Heart left ventricle (tissue), 13 donors: ENCODE measurements around the gene GH1.
"Not testable (repeated sequence)": the region's sequence is repeated elsewhere in the genome, so short reads cannot be mapped to it uniquely, and the experiment has no call there.

Experiments
- CTCF ChIP-seq, 12 donors: fragments of 200-600 bp; sonication (generic) in 4 of 12; IDR thresholded peaks; one replicate each; pipeline versions ENCODE4 v1.5.0 to v1.8.0; 2018 to 2022; ENCODE audit warnings: antibody characterized with exemption in 12 of 12, mild to moderate bottlenecking in 5 of 12
- POLR2A ChIP-seq, 2 donors: fragments of 450-650 bp; IDR thresholded peaks; one replicate each; pipeline ENCODE4 v1.6.1; 2017; ENCODE audit warnings: antibody characterized with exemption in 2 of 2, mild to moderate bottlenecking in 2 of 2, moderate library complexity in 2 of 2
- donor health status: ischemic (EF 13 %, LVEDD 7.1; RV severe dilation, severe dysfunction).
- donor health status: DM: no; HTN: yes; CAD: no.
- donor health status: DM: no; HTN: no; CAD: no.
- donor health status: ischemic (EF 25% LVEDD 6.9; RV normal size, moderate dysfunction).
- donor health status: ischemic (EF 25% LVEDD 5.7; RV mildly dilated, moderate dysfunction).
- donor health status: ischemic (EF 35%, LVEDD 5.7; RV mildly dilated, moderate dysfunction).
- donor health status: nonischemic (EF 11% LVEDD 7.7; RV severe dilation, severe dysfunction).
- donor health status: DM: yes; HTN: yes; CAD: no.
- donor health status: PGD.
- donor health status: ischemic (EF 29% LVEDD 5.4; RV normal size, mild dysfunction).
- donor health status: nonischemic (EF 23%, LVEDD 6.1; RV moderate dilation, normal function).

GRCh38 chr17:63871646-63872365 lies 46.8 kb downstream of the GH1 start:
- not testable (repeated sequence) for TF ChIP-seq CTCF, POLR2A (IDR thresholded peaks at IDR 0.05)
